ENCODE data around the gene HOXA5.

HOXA5 gene

GRCh38 chr7:27168265-27168947 lies 24.9 kb upstream of the HOXA5 start:
- H3K4me3 ChIP-seq (replicated peaks; ENCODE audit: insufficient read depth, low read length) = no peak overlapping the region
- peaks cover 88% of the 10 kb centered on the region for H3K27me3 ChIP-seq (ENCODE audit: insufficient read depth, poor library complexity, severe bottlenecking)
- no peak for DNase-seq (ENCODE audit: low read depth in 1 of 2, low spot score in 1 of 2)
- H3K27ac ChIP-seq (replicated peaks) = no peak overlapping the region
- TF ChIP-seq SPI1 (IDR thresholded peaks at IDR 0.05; ENCODE audit: borderline replicate concordance, low read depth) (no peak), REST (IDR thresholded peaks at IDR 0.05; ENCODE audit: insufficient replicate concordance, low read depth) (no peak), POLR2AphosphoS5 (IDR thresholded peaks at IDR 0.05; ENCODE audit: low read depth) (no peak), GABPA (IDR thresholded peaks at IDR 0.05; ENCODE audit: low read depth) (no peak), CTCF (IDR thresholded peaks at IDR 0.05; ENCODE audit: insufficient read depth, low read length) (no peak)

- DNase-seq (ENCODE audit: low read depth in 1 of 2, low spot score in 1 of 2) = no peak
- Histone ChIP-seq H3K27me3 (ENCODE audit: insufficient read depth, poor library complexity, severe bottlenecking) (peaks cover 85% of the 10 kb centered on the region), H3K27ac (replicated peaks) (no peak overlapping the region)
Measured at GRCh38 chr7:27167916-27168264, 24.4 kb upstream of the HOXA5 start.

More at GRCh38 chr7:27167916-27168264, 24.4 kb upstream of the HOXA5 start:
- no peak overlapping the region for H3K4me3 ChIP-seq (replicated peaks; ENCODE audit: insufficient read depth, low read length)
- TF ChIP-seq REST (IDR thresholded peaks at IDR 0.05; ENCODE audit: insufficient replicate concordance, low read depth) (no peak), GABPA (IDR thresholded peaks at IDR 0.05; ENCODE audit: low read depth) (no peak), POLR2AphosphoS5 (IDR thresholded peaks at IDR 0.05; ENCODE audit: low read depth) (no peak), SPI1 (IDR thresholded peaks at IDR 0.05; ENCODE audit: borderline replicate concordance, low read depth) (no peak), CTCF (IDR thresholded peaks at IDR 0.05; ENCODE audit: insufficient read depth, low read length) (no peak)

Data from HL-60 (cell line).